GM12878 (cell line): Measurements from ENCODE around the gene CCDC201.
"Not testable (repeated sequence)": the region's sequence is repeated elsewhere in the genome, so short reads cannot be mapped to it uniquely, and the experiment has no call there.

Experiments used
- CBFB ChIP-seq: IDR thresholded peaks from 2 replicates; pipeline ENCODE4 v1.6.1; 2016; ENCODE audit warnings: antibody characterized with exemption, low read depth
- CHD2 ChIP-seq: IDR thresholded peaks from 2 replicates; pipeline ENCODE4 v1.6.1; 2011; ENCODE audit warnings: low read depth, low read length, improper control_type of control experiment, borderline replicate concordance
- EED ChIP-seq: sonication (generic); IDR thresholded peaks from 2 replicates; pipeline ENCODE4 v1.6.1; 2016; ENCODE audit warnings: antibody characterized with exemption, low read depth
- EGR1 ChIP-seq, 2 experiments: IDR thresholded peaks; 1 replicate in 1 of 2; 2 replicates in 1 of 2; pipeline ENCODE4 v1.6.1; 2011 to 2012; ENCODE audit warnings: low read depth in 2 of 2, low read length in 2 of 2, borderline replicate concordance in 1 of 2, mild to moderate bottlenecking in 1 of 2, moderate library complexity in 1 of 2
- EP300 ChIP-seq, 2 experiments: fragments of 150-350 bp in 1 of 2; IDR thresholded peaks; 2 replicates each; pipeline ENCODE4 v1.6.1; 2011 to 2012; ENCODE audit warnings: low read depth in 2 of 2, low read length in 2 of 2, borderline replicate concordance in 1 of 2, improper control_type of control experiment in 1 of 2, inconsistent platforms in 1 of 2; ENCODE audit not compliant: control insufficient read depth in 1 of 2
- EZH2 ChIP-seq: IDR thresholded peaks from 2 replicates; pipeline ENCODE4 v1.6.1; 2012; ENCODE audit warnings: low read depth, mild to moderate bottlenecking, control low read depth, inconsistent platforms, low read length, borderline replicate concordance; ENCODE audit not compliant: control insufficient read depth
- MXI1 ChIP-seq: fragments of 150-350 bp; IDR thresholded peaks from 2 replicates; pipeline ENCODE4 v1.6.1; 2011; ENCODE audit warnings: low read depth, mild to moderate bottlenecking, inconsistent platforms, low read length, improper control_type of control experiment
- NFYA ChIP-seq: IDR thresholded peaks from 2 replicates; pipeline ENCODE4 v1.6.1; 2011; ENCODE audit warnings: low read depth, mild to moderate bottlenecking, low read length, improper control_type of control experiment, borderline replicate concordance
- RAD21 ChIP-seq: IDR thresholded peaks from 2 replicates; pipeline ENCODE4 v1.6.1; 2011; ENCODE audit warnings: mild to moderate bottlenecking, low read depth, low read length, moderate library complexity; ENCODE audit not compliant: insufficient read depth
- SIN3A ChIP-seq: IDR thresholded peaks from 2 replicates; pipeline ENCODE4 v1.6.1; 2012; ENCODE audit warnings: low read depth, low read length, improper control_type of control experiment
- SREBF1 ChIP-seq: IDR thresholded peaks from 2 replicates; pipeline ENCODE4 v1.6.1; 2012; ENCODE audit warnings: mild to moderate bottlenecking, low read length
- TAF1 ChIP-seq: IDR thresholded peaks from 2 replicates; pipeline ENCODE4 v1.6.1; 2011; ENCODE audit warnings: mild to moderate bottlenecking, low read depth, low read length, borderline replicate concordance
- TARDBP ChIP-seq: IDR thresholded peaks from 2 replicates; pipeline ENCODE4 v1.6.1; 2016; ENCODE audit warnings: borderline replicate concordance
- TF ChIP-seq, protein P1 (sequence below), 3 experiments: IDR thresholded peaks in 2 of 3; conservative IDR thresholded peaks in 1 of 3; 2 replicates each; pipeline ENCODE4 v1.5.1; 2011; ENCODE audit warnings: low read depth in 3 of 3, low read length in 3 of 3, mild to moderate bottlenecking in 3 of 3, control low read depth in 2 of 3, moderate library complexity in 2 of 3, inconsistent platforms in 1 of 3, mixed read lengths in 1 of 3; ENCODE audit not compliant: control insufficient read depth in 2 of 3, insufficient read depth in 1 of 3; ENCODE audit errors: extremely low read depth in 1 of 3

DNA sequence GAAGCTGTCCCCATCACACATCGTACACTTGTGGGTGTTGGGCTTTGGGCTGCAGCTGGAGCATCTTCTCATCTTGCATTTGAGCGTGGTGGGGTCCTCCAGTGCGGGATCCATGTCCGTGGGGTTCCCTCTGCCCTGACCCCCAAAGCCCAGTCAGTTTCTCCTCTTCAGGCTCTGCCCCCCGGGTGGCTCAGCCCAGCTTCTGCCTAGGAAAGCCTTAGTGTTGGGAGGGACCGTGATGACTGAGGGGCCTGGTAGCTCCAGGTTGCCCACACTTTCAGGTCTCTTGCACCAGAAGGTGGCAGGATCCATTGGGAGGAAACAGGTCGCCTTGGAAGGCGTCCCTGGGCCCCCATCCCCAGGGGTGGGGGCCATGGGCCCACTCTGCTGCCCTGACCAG is 55.9 kb downstream of the CCDC201 start:
- not testable (repeated sequence) for TF ChIP-seq TARDBP; CHD2; EZH2; NFYA; SREBF1; TAF1; EP300 (IDR thresholded peaks at IDR 0.05; ENCODE audit: borderline replicate concordance in 1 of 2, control insufficient read depth in 1 of 2, low read depth in 2 of 2, low read length in 2 of 2); CBFB; SIN3A; RAD21; EGR1 (IDR thresholded peaks at IDR 0.05; ENCODE audit: borderline replicate concordance in 1 of 2, low read depth in 2 of 2, low read length in 2 of 2); MXI1; EED
- TF ChIP-seq, protein P1, sequence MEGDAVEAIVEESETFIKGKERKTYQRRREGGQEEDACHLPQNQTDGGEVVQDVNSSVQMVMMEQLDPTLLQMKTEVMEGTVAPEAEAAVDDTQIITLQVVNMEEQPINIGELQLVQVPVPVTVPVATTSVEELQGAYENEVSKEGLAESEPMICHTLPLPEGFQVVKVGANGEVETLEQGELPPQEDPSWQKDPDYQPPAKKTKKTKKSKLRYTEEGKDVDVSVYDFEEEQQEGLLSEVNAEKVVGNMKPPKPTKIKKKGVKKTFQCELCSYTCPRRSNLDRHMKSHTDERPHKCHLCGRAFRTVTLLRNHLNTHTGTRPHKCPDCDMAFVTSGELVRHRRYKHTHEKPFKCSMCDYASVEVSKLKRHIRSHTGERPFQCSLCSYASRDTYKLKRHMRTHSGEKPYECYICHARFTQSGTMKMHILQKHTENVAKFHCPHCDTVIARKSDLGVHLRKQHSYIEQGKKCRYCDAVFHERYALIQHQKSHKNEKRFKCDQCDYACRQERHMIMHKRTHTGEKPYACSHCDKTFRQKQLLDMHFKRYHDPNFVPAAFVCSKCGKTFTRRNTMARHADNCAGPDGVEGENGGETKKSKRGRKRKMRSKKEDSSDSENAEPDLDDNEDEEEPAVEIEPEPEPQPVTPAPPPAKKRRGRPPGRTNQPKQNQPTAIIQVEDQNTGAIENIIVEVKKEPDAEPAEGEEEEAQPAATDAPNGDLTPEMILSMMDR (IDR thresholded peaks at IDR 0.05 in 2 of 3, conservative IDR thresholded peaks at IDR 0.05 in 1 of 3; ENCODE audit: control insufficient read depth in 2 of 3, extremely low read depth in 1 of 3, insufficient read depth in 1 of 3, low read depth in 3 of 3, low read length in 3 of 3) = not testable (repeated sequence)
